Endometrial microvascular endothelial cells (primary cell): ENCODE results near the gene SLC17A8. TPM values are rescaled to one million over a fixed set of nuclear protein-coding genes. Genes with fewer than 3 reads are reported as not detected.
"Not testable (repeated sequence)": the region's sequence is repeated elsewhere in the genome, so short reads cannot be mapped to it uniquely, and the experiment has no call there.

Experiments used
- in situ Hi-C: cut with HindIII; loops from 2 replicates; pipeline ENCODE4 v1.10.0; 2017; ENCODE audit warnings: low sequenced_read_pairs, low pct_unique_long_range_greater_than_20kb; ENCODE audit errors: inconsistent ontology term
- total RNA-seq: library from RNA; depleted of rRNA; stranded (reverse); fragments of >200 nt; gene quantifications from one replicate; pipeline ENCODE4 v1.2.3, GENCODE V29; 2015; ENCODE audit errors: inconsistent ontology term

SLC17A8 gene
- total RNA-seq, 1 donor from 2014 or later = not detected

GRCh38 chr12:100403446-100403845 is 46.6 kb downstream of the SLC17A8 start:
- in situ Hi-C loops = no loop called here

GRCh38 chr12:100404769-100405407 is 48.0 kb downstream of the SLC17A8 start:
- in situ Hi-C loops = no loop called here

GRCh38 chr12:100413001-100413400 is 56.1 kb downstream of the SLC17A8 start:
- in situ Hi-C loops = no loop called here

GRCh38 chr12:100414739-100415138 is 57.9 kb downstream of the SLC17A8 start:
- in situ Hi-C loops = no loop called here

- in situ Hi-C loops = no loop called here
Observed at GRCh38 chr12:100422646-100423045, 65.8 kb downstream of the SLC17A8 start.

GRCh38 chr12:100426145-100426544 is 69.3 kb downstream of the SLC17A8 start:
- in situ Hi-C loops = no loop called here

- in situ Hi-C loops = no loop called here
Observed at GRCh38 chr12:100427078-100427477, 70.2 kb downstream of the SLC17A8 start.

GRCh38 chr12:100430251-100430650 is 73.4 kb downstream of the SLC17A8 start:
- in situ Hi-C loops = not testable (repeated sequence)

GRCh38 chr12:100433701-100434100 is 76.8 kb downstream of the SLC17A8 start:
- in situ Hi-C loops = no loop called here

- in situ Hi-C loops = no loop called here
Observed at GRCh38 chr12:100434177-100434576, 77.3 kb downstream of the SLC17A8 start.

- in situ Hi-C loops = no loop called here
Observed at GRCh38 chr12:100435957-100436356, 79.1 kb downstream of the SLC17A8 start.

GRCh38 chr12:100437038-100437841 is 80.4 kb downstream of the SLC17A8 start:
- in situ Hi-C loops = no loop called here

- in situ Hi-C loops = no loop called here
Observed at GRCh38 chr12:100439797-100440196, 82.9 kb downstream of the SLC17A8 start.

- in situ Hi-C loops = no loop called here
Observed at GRCh38 chr12:100442403-100442802, 85.5 kb downstream of the SLC17A8 start.

- in situ Hi-C loops = no loop called here
Observed at GRCh38 chr12:100443434-100443833, 86.6 kb downstream of the SLC17A8 start.

GRCh38 chr12:100445081-100445481 is 88.2 kb downstream of the SLC17A8 start:
- in situ Hi-C loops = no loop called here

- in situ Hi-C loops = no loop called here
Observed at GRCh38 chr12:100447381-100447780, 90.5 kb downstream of the SLC17A8 start.

- in situ Hi-C loops = no loop called here
Observed at GRCh38 chr12:100448656-100449055, 91.8 kb downstream of the SLC17A8 start.

GRCh38 chr12:100450735-100451134 is 93.9 kb downstream of the SLC17A8 start:
- in situ Hi-C loops = no loop called here

GRCh38 chr12:100453951-100454350 is 97.1 kb downstream of the SLC17A8 start:
- in situ Hi-C loops = no loop called here
